Measurements from ENCODE around the gene CEP70.

CEP70 gene

DNA sequence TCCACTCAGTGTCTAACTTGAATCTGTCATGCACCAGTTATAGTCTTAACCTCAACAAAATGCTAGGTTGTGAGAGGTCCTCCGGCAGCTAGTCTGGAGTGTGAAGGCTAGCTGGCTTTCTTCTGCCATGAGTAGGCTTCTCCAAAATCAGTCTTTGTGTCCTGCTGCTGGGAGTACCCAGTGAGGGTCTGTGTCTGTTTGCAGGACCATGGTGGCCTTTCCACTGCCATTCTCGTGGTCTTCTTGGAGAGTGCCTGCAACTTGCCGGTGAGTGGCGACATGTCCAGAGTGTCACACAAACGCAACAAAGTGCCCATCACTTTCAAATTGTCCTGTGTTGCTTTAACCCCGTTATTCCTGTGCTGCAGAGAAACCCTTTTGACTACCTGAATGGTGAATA, 125.6 kb downstream of the CEP70 start:
- no peaks in the 10 kb centered on the region for H3K9me3 ChIP-seq
- intact Hi-C loops (cut with DNase I; ENCODE audit: low total_unique reads): no loop called here
- no peak overlapping the region for H3K4me3 ChIP-seq
- H3K36me3 ChIP-seq: peaks cover 0 to 4% (median 0%) of the 10 kb centered on the region in 3 donors
- no peak for DNase-seq
- no peak overlapping the region for H3K27ac ChIP-seq
- H3K4me1 ChIP-seq: no peaks in the 10 kb centered on the region
- H3K27me3 ChIP-seq: no peaks in the 10 kb centered on the region
- TF ChIP-seq, protein P1, sequence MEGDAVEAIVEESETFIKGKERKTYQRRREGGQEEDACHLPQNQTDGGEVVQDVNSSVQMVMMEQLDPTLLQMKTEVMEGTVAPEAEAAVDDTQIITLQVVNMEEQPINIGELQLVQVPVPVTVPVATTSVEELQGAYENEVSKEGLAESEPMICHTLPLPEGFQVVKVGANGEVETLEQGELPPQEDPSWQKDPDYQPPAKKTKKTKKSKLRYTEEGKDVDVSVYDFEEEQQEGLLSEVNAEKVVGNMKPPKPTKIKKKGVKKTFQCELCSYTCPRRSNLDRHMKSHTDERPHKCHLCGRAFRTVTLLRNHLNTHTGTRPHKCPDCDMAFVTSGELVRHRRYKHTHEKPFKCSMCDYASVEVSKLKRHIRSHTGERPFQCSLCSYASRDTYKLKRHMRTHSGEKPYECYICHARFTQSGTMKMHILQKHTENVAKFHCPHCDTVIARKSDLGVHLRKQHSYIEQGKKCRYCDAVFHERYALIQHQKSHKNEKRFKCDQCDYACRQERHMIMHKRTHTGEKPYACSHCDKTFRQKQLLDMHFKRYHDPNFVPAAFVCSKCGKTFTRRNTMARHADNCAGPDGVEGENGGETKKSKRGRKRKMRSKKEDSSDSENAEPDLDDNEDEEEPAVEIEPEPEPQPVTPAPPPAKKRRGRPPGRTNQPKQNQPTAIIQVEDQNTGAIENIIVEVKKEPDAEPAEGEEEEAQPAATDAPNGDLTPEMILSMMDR (IDR thresholded peaks at IDR 0.05): no peak

GRCh38 chr3:138467931-138468330, 126.1 kb downstream of the CEP70 start:
- Histone ChIP-seq H3K36me3 (peaks cover 0 to 4% (median 0%) of the 10 kb centered on the region in 3 donors), H3K4me1 (no peaks in the 10 kb centered on the region), H3K9me3 (no peaks in the 10 kb centered on the region), H3K27me3 (no peaks in the 10 kb centered on the region), H3K27ac (no peak overlapping the region), H3K4me3 (no peak overlapping the region)
- intact Hi-C loops (cut with DNase I; ENCODE audit: low total_unique reads): no loop called here
- no peak for DNase-seq
- TF ChIP-seq, protein P1 (IDR thresholded peaks at IDR 0.05): no peak

- intact Hi-C loops (cut with DNase I; ENCODE audit: low total_unique reads): no loop called here
- no peak overlapping the region for H3K4me3 ChIP-seq
- DNase-seq: no peak
- H3K9me3 ChIP-seq: no peaks in the 10 kb centered on the region
- H3K27ac ChIP-seq: no peak overlapping the region
- TF ChIP-seq, protein P1 (IDR thresholded peaks at IDR 0.05): no peak
- H3K36me3 ChIP-seq: peaks cover 0 to 6% (median 0%) of the 10 kb centered on the region in 3 donors
- H3K27me3 ChIP-seq: peaks cover 0 to 3% of the 10 kb centered on the region in 2 donors
- no peaks in the 10 kb centered on the region for H3K4me1 ChIP-seq
These were observed 128.1 kb downstream of the CEP70 start for GRCh38 chr3:138465925-138466324.

GRCh38 chr3:138465451-138465850, 128.6 kb downstream of the CEP70 start:
- H3K4me1 ChIP-seq: no peaks in the 10 kb centered on the region
- H3K36me3 ChIP-seq: peaks cover 0 to 6% (median 0%) of the 10 kb centered on the region in 3 donors
- no peak overlapping the region for H3K4me3 ChIP-seq
- intact Hi-C loops (cut with DNase I; ENCODE audit: low total_unique reads): no loop called here
- no peaks in the 10 kb centered on the region for H3K9me3 ChIP-seq
- peaks cover 0 to 3% of the 10 kb centered on the region in 2 donors for H3K27me3 ChIP-seq
- DNase-seq: no peak
- H3K27ac ChIP-seq: no peak overlapping the region
- TF ChIP-seq, protein P1 (IDR thresholded peaks at IDR 0.05): no peak

GRCh38 chr3:138464491-138464860, 129.6 kb downstream of the CEP70 start:
- intact Hi-C loops (cut with DNase I; ENCODE audit: low total_unique reads): no loop called here
- H3K27ac ChIP-seq: no peak overlapping the region
- H3K9me3 ChIP-seq: no peaks in the 10 kb centered on the region
- no peaks in the 10 kb centered on the region for H3K4me1 ChIP-seq
- H3K27me3 ChIP-seq: peaks cover 0 to 3% of the 10 kb centered on the region in 2 donors
- peaks cover 0 to 6% (median 0%) of the 10 kb centered on the region in 3 donors for H3K36me3 ChIP-seq
- DNase-seq: no peak
- TF ChIP-seq, protein P1 (IDR thresholded peaks at IDR 0.05): no peak
- no peak overlapping the region for H3K4me3 ChIP-seq
